Measurements from ENCODE around the gene PPP6R3.
"Not testable (repeated sequence)": the region's sequence is repeated elsewhere in the genome, so short reads cannot be mapped to it uniquely, and the experiment has no call there.

PPP6R3 gene

DNA sequence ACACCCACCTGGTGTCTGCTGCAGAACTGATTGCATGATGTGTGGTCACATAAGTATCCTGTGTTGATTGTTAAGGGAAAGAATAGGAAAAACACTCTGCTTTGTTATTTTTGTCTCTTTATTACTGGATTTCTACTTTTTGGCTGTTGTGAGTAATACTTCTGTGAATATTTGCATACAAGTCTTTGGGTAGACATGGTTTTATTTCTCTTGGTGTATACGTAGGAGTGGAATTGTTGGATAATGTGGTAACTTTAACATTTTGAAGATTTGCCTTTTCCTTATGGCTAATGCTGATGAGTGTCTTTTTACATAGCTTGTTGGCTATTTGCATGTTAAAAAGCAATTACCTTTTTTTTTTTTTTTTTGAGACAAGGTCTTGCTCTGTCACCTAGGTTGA lies 13.1 kb downstream of the PPP6R3 start:
- no peak for DNase-seq
- intact Hi-C loops (cut with DNase I): no loop called here

DNA sequence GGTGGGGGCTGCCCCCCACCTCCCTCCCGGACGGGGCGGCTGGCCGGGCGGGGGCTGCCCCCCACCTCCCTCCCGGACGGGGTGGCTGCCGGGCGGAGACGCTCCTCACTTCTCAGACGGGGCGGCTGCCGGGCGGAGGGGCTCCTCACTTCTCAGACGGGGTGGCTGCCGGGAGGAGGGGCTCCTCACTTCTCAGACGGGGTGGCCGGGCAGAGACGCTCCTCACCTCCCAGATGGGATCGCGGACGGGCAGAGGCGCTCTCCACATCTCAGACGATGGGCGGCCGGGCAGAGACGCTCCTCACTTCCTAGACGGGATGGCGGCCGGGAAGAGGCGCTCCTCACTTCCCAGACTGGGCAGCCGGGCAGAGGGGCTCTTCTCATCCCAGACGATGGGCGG lies 15.1 kb downstream of the PPP6R3 start:
- DNase-seq; intact Hi-C loops (cut with DNase I): not testable (repeated sequence)

DNA sequence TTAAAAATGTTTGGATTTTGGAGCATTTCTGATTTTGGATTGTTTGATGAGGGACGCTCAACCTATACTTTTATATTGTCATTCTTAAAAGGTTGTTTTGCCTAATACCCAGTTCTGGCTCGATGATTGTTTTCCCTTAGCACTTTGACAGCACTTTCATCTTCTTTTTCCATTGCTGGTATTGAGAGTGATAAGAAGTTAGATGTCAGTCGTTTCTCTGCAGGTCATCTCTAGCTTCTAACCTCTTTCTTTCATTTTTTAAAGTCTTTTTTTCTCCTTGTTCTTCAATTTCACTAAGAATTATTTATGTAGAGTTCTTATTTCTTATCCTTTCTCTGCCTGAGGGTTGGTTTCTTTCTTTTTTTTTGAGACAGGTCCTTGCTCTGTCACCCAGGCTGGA lies 18.8 kb downstream of the PPP6R3 start:
- DNase-seq: no peak
- intact Hi-C loops (cut with DNase I): no loop called here

DNA sequence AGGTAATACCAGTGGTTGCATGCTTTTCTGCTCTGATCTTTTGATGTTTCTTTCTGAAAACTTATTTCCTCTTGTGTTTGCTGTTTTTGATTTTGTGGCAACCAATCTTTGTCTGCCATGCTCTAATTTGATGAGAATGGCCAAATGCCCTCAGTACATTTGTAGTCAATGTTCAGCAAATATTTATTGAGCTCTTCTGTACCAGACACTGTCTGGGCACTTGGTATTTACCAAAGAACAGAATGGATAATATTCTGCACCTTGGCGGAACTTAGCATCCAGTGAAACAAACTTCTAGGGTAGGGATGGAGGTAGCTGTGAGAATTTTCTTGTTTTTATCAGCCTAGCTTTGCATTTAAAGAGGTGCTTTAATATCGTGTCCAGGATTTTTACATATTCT lies 19.6 kb downstream of the PPP6R3 start:
- DNase-seq: no peak
- intact Hi-C loops (cut with DNase I): no loop called here

DNA sequence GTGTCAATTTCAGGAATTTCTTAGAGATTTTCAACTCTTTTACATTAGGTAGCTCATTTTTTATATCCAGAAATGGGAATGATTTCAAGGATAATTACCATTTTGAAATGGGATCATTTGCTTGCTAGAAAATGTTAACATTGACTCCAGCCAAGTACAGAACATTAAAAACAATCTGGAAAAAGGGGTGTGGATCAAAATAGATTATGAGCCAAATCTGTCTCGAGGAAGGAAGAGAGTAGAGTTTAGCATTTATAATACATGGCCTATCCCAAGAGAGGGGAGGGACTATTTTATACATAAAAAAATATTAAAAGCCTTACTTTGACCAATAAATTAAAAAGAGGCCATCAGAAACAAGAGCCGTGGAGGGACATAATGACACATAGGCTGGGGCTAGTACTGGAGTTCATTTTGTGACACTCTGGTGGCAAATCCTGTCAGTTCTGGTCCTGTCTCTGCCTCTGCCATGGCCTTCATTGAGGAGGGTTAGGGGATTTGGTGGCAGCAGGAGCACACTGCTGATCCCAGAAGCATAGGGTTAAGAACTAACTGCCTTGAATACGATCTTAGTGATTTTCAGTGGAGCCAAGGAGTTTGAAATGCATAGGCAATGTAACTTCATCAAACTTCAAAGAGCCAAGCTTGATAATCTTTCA lies 20.4 kb downstream of the PPP6R3 start:
- intact Hi-C loops (cut with DNase I): no loop called here
- DNase-seq: no peak

DNA sequence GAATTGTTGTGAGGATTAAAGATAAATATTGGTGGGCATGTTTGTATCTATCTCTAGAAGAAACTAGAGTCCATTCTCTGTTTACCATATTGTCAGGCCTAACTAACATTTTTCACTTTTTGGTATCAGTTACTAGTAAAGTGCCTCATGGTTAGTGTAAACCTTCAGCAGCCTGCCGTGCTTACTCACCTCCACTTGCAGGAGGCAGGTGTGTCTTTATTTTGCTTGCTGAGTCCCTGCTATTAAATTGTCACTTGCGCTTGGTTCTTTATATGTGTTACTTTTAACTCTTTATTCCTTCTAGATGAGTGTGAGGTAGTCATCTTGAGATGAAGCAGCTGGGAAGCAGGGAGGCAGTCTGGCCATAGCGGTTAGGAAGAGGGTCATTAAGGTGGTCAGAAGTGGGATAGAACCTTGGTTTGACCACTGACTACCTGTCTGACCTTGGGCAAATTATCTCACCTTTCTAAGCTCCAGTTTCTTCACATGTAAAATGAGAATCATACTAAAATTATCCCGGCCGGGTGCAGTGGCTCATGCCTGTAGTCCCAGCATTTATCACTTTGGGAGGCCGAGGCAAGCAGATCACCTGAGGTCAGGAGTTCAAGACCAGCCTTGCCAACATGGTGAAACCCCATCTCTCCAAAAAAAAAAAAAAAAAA lies 21.2 kb downstream of the PPP6R3 start:
- DNase-seq: no peak
- intact Hi-C loops (cut with DNase I): no loop called here

DNA sequence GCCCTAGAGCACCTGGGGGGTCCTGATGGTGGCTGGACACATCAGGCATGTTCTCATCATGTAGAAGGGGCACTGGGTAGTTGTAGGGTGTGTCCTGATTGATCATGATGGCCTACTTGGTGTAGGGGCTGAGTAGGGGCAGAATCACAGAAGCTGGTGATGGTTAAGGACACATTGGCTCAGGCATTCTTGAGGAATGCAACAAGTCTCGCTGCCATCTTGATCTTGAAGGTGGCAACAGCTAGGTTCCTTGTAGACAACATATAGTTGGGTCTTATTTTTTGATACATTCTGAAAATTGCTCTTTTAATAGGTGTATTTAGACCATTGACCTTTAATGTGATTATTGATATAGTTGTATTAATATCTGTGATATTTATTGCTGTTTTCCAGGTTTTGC lies 28.1 kb downstream of the PPP6R3 start:
- intact Hi-C loops (cut with DNase I): no loop called here
- DNase-seq: no peak

DNA sequence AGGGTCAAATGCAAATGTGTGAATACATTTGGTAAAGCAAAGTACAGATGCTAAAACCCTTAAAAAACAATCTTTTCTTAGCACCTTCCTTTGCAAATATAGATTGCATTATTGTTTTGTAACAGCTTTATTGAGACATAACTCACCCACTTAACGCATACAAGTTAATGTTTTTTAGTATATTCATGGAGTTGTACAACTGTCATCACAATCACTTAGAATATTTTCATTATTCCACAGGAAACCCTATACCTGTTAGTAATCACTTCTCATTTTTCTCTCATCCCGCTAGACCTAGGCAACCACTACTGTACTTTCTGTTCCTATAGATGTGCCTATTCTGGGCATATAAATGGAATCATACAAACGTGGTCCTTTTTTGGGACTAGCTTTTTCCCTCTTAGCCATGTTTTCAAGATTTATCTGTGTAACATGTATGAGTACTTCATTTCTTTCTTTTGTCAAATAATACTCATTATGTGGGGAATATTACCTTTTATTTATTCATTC lies 34.7 kb downstream of the PPP6R3 start:
- intact Hi-C loops (cut with DNase I): no loop called here
- no peak for DNase-seq

DNA sequence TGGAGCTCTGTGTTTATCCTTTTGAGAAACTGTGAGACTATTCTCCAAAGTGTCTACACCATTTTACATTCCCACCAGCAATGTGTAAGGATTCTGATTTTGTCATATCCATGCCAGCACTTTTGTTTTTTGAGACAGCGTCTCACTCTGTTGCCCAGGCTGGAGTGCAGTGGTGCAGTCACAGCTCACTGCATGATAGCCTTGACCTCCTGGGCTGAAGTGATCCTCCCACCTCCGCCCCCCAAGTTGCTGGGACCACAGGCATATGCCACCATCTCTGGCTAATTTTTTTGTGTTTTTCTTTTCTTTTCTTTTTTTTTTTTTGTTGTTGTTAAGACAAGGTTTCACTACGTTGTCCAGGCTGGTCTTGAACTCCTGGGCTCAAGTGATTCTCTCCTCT lies 35.3 kb downstream of the PPP6R3 start:
- intact Hi-C loops (cut with DNase I): no loop called here

DNA sequence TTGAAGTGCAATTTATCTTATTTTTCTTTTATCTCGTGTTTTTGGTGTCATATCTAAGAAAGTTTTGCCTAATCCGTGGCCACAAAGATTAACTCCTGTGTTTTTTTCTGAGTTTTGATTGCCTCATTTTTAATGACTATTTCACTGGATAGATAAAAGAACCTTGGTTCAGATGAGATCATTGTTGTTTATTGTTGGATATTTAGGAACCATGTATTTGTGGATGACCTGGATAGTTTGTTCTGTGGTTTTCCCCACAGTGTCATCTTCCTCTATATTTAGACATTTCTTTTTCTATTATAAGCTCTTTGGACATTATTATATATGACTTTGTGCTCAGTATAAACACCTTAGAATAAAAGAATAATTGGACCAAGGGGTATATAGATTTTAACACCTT lies 37.2 kb downstream of the PPP6R3 start:
- intact Hi-C loops (cut with DNase I): no loop called here
- no peak for DNase-seq

More for the DNA sequence above, 35.3 kb downstream of the PPP6R3 start:
- no peak for DNase-seq

DNA sequence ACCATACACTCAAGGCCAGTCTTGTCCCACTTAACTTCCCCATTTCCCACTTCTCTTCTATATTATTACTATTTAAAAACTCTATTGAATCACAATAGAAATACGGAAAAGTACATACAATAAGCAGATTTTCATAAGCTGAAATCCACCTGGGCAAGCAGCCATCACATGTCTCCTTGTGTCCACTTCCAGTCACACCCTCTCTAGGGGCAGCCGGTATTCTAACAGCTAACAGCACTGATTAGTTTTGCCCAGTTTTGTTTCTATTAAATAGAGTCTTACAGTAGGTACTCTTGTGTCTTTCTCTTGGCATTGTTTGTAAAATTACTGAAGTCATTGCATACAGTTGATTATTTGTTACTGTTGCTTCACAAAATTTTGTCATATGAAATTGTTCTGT lies 37.8 kb downstream of the PPP6R3 start:
- intact Hi-C loops (cut with DNase I): no loop called here
- DNase-seq: no peak

DNA sequence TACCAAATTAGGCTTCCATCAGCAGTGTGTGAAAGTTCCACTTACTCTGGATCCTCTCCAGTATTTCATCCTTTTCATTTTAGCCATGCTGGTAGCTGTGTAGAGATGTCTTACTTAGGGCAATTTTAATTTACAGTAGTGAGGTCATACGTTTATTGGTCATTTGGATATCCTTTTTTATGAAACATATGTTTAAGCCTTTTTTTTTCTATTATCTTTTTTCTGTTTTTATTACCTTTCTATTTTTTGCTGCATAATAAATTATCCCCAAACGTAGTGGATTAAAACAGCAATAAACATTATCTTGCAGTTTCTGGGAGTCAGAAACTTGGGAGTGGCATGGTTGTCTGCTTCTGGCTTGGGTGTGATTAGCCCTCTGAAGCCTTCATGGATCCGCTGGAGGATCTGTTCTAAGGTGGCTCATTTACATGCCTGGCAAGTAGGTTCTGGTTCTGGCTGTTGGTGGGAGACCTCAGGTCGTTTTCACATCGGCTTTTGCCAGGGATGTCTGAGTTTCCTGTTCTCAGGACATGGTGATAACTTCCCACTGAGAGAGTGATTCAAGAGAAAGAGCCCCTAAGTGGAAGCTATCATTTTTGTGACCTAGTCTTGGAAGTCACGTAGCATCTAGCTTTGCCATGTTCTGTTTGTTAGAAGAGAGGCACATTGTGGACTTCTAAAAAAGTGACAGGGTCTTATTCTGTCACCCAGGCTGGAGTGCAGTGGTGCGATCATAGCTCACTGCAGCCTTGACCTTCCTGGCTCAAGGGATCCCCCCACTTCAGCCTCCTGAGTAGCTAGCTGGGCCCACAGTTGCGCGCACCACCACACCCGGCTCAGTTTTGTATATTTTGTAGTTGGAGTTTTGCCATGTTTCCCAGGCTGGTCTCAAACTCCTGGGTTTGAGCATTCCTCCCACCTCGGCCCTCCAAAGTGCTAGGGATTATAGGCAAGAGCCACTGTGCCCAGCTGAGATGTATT lies 38.6 kb downstream of the PPP6R3 start:
- intact Hi-C loops (cut with DNase I): no loop called here
- DNase-seq: no peak

DNA sequence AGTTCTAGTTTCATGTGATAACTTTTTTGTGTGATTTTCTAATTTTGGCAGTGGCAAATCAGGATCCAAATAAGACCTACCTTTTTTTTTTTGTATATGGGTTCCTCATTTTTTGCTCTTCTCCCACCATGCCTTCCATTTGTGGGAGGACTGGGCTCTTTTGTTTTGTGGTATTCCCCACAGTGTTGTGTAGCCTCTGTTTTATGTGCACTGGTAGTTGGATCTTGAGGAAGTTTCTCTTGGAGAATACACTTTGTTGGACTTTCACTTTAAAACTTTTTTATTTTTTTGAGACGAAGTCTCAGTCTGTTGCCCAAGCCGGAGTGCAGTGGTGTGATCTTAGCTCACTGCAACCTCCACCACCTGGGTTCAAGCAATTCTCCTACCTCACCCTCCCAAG lies 39.7 kb downstream of the PPP6R3 start:
- DNase-seq: no peak
- intact Hi-C loops (cut with DNase I): no loop called here

DNA sequence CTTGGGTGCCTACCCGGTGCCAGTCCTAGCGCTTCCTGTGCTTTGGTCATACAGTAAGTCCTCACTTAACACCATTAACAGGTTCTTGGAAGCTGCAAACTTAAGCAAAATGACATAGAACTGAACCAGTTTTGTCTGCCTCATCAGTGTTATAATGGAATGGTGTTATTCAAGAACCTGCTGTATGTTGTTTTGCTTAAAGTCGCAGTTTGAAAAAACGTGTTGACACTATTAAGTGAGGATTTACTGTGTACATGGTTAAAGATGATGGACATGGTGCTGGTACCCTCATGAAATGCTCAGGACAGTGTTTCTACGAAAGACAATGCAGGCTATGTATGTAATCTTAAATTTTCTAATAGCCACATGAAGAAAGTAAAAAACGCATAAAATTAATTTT lies 41.3 kb downstream of the PPP6R3 start:
- intact Hi-C loops (cut with DNase I): no loop called here
- DNase-seq: no peak

DNA sequence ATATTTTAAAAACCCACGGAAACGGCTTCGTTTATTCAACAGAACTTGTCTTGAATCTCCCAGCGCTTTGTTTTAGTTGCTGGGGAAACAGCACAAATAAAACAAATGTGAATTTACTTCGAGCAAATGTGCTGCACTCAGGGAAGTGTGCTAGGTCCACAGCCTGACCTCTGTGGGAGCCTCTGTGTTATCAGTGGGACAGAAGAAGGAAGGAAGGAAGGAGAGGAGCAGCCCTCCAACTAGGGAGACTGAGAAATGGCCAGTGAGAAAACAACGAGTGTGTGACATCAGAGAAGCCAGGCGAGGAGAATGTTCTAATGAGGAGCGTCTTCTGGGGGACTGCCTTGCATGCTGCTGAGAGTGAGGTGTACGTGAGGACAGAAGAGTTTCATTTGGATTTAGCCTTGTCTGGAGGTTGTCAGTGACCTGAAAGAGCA lies 42.7 kb downstream of the PPP6R3 start:
- intact Hi-C loops (cut with DNase I): no loop called here
- no peak for DNase-seq

DNA sequence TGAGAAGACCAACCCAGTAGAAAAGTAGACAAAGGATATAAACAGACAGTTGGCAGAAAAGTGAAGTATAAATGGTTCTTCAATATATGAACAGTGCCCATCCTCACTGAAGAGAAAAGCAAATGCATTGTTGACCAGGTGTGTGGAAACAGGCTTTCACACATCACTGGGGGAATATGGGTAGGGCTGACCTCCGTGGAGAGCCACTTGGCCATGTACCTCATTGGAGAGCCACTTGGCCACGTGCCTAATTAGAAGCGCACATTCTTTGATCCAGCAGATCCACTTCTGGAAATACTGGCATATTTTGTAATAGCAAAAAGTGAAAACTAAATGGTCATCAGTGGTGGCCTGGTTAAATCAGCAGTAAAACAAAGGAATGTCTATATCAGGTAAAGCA lies 43.2 kb downstream of the PPP6R3 start:
- no peak for DNase-seq

DNA sequence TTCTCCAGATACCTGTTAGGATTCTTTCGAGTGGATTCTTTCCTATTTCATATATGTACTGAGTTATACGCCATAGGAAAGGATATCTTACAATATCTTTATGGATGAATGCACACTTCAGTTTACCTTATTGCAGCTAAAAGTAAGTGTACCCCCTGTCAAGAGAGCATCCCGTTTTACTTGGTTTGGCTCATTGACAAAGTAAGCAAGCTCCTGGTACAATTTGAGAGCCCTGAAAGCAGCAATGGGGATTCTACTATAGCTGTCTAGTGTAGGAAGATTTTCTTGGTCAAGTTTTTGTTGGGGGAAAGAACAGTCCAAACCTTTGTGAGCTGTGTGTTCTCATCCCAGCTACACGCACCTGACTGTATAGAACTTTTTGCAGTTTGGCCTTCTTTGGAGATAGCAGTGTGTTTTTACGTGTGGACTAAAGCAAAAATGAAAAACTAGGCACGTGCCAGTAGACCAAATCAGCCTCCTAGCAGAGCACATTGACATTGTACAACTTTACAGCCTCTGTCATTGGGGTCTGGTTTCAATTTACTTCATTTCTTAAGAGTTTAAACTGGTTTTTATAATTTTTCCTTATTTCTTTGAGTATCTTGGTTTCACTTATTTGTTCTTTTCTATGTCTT lies 44.0 kb downstream of the PPP6R3 start:
- intact Hi-C loops (cut with DNase I): no loop called here

More for the DNA sequence above, 43.2 kb downstream of the PPP6R3 start:
- intact Hi-C loops (cut with DNase I): no loop called here

DNA sequence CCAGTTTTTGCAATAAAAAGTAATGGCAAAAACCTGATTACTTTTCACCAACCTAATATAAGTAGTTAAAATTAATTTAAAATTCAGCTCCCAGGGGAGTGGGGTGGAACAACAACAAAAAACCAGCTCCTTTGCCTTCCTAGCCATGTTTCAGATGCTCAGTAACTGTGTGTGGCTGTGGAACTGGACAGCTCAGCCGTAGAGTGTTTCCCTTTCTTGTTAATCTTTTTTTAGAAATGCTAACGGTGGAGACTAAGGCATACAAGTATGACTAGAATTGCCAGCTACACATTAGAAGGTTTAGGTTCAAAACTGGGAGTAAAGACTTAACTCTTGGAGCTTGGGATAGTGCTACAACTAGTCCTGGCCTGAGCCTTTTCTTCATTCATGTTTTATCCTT lies 45.0 kb downstream of the PPP6R3 start:
- intact Hi-C loops (cut with DNase I): no loop called here

More for the DNA sequence above, 44.0 kb downstream of the PPP6R3 start:
- no peak for DNase-seq

DNA sequence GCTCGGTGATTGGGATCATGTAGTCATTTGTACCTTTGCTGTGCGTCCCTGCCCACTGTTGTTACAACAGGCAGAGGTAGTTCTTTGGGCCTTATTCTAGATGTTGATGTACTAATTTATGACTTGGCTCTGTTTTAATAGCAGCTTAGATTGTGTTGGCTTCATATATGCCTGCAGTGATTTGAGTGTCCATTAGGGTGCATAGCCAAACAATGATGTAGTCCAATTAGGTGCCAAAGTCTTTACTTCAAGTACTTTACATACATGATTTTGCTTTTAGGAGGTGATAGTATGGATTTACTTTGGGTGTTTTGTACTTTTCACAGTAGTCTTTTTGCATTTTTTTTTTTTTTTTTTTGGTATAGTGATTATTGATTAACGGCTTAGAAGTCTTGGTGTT lies 46.4 kb downstream of the PPP6R3 start:
- intact Hi-C loops (cut with DNase I): no loop called here
- DNase-seq: no peak

More for the DNA sequence above, 45.0 kb downstream of the PPP6R3 start:
- no peak for DNase-seq

Data from head of caudate nucleus (tissue), 42 donors.